ENCODE data around the gene VAPA.

VAPA gene

GRCh38 chr18:9871244-9871746 is 42.5 kb upstream of the VAPA start:
- Histone ChIP-seq H3K18ac (ENCODE audit: low read length) (no peak overlapping the region), H2BK5ac (ENCODE audit: low read length) (no peak overlapping the region), H3K14ac (ENCODE audit: low read length) (no peak overlapping the region), H3K9me3 (replicated peaks in 1 of 2; ENCODE audit: control insufficient read depth in 2 of 2, insufficient read depth in 1 of 2, low read depth in 1 of 2, low read length in 2 of 2) (peaks cover 0 to 4% of the 10 kb centered on the region in 2 donors), H2AFZ (ENCODE audit: low read length) (peak overlapping the region; percentile 71), H4K8ac (ENCODE audit: low read depth, low read length) (no peak overlapping the region), H2BK15ac (ENCODE audit: low read length) (no peak overlapping the region), H3K36me3 (replicated peaks in 1 of 2; ENCODE audit: control insufficient read depth in 2 of 2, insufficient read depth in 2 of 2, low read length in 2 of 2) (no peaks in the 10 kb centered on the region), H2BK12ac (ENCODE audit: low read length) (no peak overlapping the region), H3K23ac (ENCODE audit: low read depth, low read length, poor library complexity) (no peak overlapping the region), H2AK5ac (ENCODE audit: low read depth, low read length) (no peak overlapping the region), H3K79me1 (ENCODE audit: low read depth, low read length) (no peaks in the 10 kb centered on the region), H2BK120ac (ENCODE audit: low read depth, low read length) (no peak overlapping the region), H4K91ac (ENCODE audit: low read depth, low read length, poor library complexity) (no peak overlapping the region), H3K4ac (ENCODE audit: low read length) (no peak overlapping the region), H3K27me3 (ENCODE audit: control insufficient read depth in 3 of 3, insufficient read depth in 3 of 3, low read depth in 1 of 3, low read length in 3 of 3) (no peaks in the 10 kb centered on the region), H3K4me2 (ENCODE audit: insufficient read depth, low read length, poor library complexity, severe bottlenecking) (no peak overlapping the region), H3K4me1 (ENCODE audit: control insufficient read depth in 2 of 2, insufficient read depth in 1 of 2, low read depth in 1 of 2, low read length in 2 of 2) (peaks cover 6 to 16% of the 10 kb centered on the region in 2 donors), H3K9ac (ENCODE audit: low read depth, low read length, poor library complexity) (no peak overlapping the region), H3K4me3 (ENCODE audit: low read length in 2 of 2) (no peak overlapping the region), H3K27ac (replicated peaks; ENCODE audit: low read length) (no peak overlapping the region)
- DNase-seq (ENCODE audit: low spot score) = no peak
- WGBS, 2 donors (ENCODE audit: extremely low coverage in 2 of 2, insufficient read length in 2 of 2, insufficient replicate concordance in 1 of 2) = no CpG with 5 or more reads among the region's 6 CpGs

GRCh38 chr18:9872823-9873222 is 41.0 kb upstream of the VAPA start:
- no peak overlapping the region for H2AK5ac ChIP-seq (ENCODE audit: low read depth, low read length)
- no peak overlapping the region for H3K14ac ChIP-seq (ENCODE audit: low read length)
- no peaks in the 10 kb centered on the region for H3K27me3 ChIP-seq (ENCODE audit: control insufficient read depth in 3 of 3, insufficient read depth in 3 of 3, low read depth in 1 of 3, low read length in 3 of 3)
- no peak overlapping the region for H4K91ac ChIP-seq (ENCODE audit: low read depth, low read length, poor library complexity)
- H3K18ac ChIP-seq (ENCODE audit: low read length) = no peak overlapping the region
- H3K4me3 ChIP-seq (ENCODE audit: low read length in 2 of 2) = no peak overlapping the region
- H3K4me2 ChIP-seq (ENCODE audit: insufficient read depth, low read length, poor library complexity, severe bottlenecking) = no peak overlapping the region
- DNase-seq (ENCODE audit: low spot score) = no peak
- H2AFZ ChIP-seq (ENCODE audit: low read length) = no peak overlapping the region
- peaks cover 6 to 16% of the 10 kb centered on the region in 2 donors for H3K4me1 ChIP-seq (ENCODE audit: control insufficient read depth in 2 of 2, insufficient read depth in 1 of 2, low read depth in 1 of 2, low read length in 2 of 2)
- H2BK5ac ChIP-seq (ENCODE audit: low read length) = no peak overlapping the region
- no peaks in the 10 kb centered on the region for H3K9me3 ChIP-seq (replicated peaks in 1 of 2; ENCODE audit: control insufficient read depth in 2 of 2, insufficient read depth in 1 of 2, low read depth in 1 of 2, low read length in 2 of 2)
- no peak overlapping the region for H3K27ac ChIP-seq (replicated peaks; ENCODE audit: low read length)
- no peak overlapping the region for H2BK12ac ChIP-seq (ENCODE audit: low read length)
- no peak overlapping the region for H3K9ac ChIP-seq (ENCODE audit: low read depth, low read length, poor library complexity)
- H2BK15ac ChIP-seq (ENCODE audit: low read length) = no peak overlapping the region
- no peaks in the 10 kb centered on the region for H3K79me1 ChIP-seq (ENCODE audit: low read depth, low read length)
- H3K4ac ChIP-seq (ENCODE audit: low read length) = no peak overlapping the region
- H4K8ac ChIP-seq (ENCODE audit: low read depth, low read length) = no peak overlapping the region
- H3K23ac ChIP-seq (ENCODE audit: low read depth, low read length, poor library complexity) = no peak overlapping the region
- H2BK120ac ChIP-seq (ENCODE audit: low read depth, low read length) = no peak overlapping the region
- H3K36me3 ChIP-seq (replicated peaks in 1 of 2; ENCODE audit: control insufficient read depth in 2 of 2, insufficient read depth in 2 of 2, low read length in 2 of 2) = no peaks in the 10 kb centered on the region

DNA sequence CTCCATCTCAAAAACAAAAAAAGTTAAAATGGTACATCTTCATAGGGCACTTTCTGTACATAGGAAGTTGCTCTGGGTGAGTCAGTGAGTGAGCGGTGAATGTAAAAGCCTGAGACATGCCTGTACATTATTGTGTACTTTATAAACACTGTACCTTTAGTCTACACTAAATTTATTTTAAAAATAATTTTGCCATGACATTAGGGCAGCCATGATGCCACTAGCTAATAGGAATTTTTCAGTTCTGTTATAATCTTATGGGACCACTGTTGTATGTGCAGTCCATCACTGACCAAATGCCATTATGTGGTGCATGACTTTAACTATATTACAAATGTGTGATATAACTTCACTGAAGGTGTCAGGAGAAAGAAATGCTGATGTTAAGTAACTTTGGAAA is 39.1 kb upstream of the VAPA start:
- no peaks in the 10 kb centered on the region for H3K36me3 ChIP-seq (replicated peaks in 1 of 2; ENCODE audit: control insufficient read depth in 2 of 2, insufficient read depth in 2 of 2, low read length in 2 of 2)
- no peak overlapping the region for H3K14ac ChIP-seq (ENCODE audit: low read length)
- no peak overlapping the region for H3K4ac ChIP-seq (ENCODE audit: low read length)
- H2AK5ac ChIP-seq (ENCODE audit: low read depth, low read length) = no peak overlapping the region
- no peak overlapping the region for H2AFZ ChIP-seq (ENCODE audit: low read length)
- no peak overlapping the region for H2BK5ac ChIP-seq (ENCODE audit: low read length)
- DNase-seq (ENCODE audit: low spot score) = no peak
- no peak overlapping the region for H2BK12ac ChIP-seq (ENCODE audit: low read length)
- H3K9ac ChIP-seq (ENCODE audit: low read depth, low read length, poor library complexity) = no peak overlapping the region
- H3K27me3 ChIP-seq (ENCODE audit: control insufficient read depth in 3 of 3, insufficient read depth in 3 of 3, low read depth in 1 of 3, low read length in 3 of 3) = no peaks in the 10 kb centered on the region
- H3K79me1 ChIP-seq (ENCODE audit: low read depth, low read length) = no peaks in the 10 kb centered on the region
- no peak overlapping the region for H3K27ac ChIP-seq (replicated peaks; ENCODE audit: low read length)
- no peak overlapping the region for H2BK15ac ChIP-seq (ENCODE audit: low read length)
- H3K4me3 ChIP-seq (ENCODE audit: low read length in 2 of 2) = no peak overlapping the region
- no peak overlapping the region for H3K23ac ChIP-seq (ENCODE audit: low read depth, low read length, poor library complexity)
- H3K4me2 ChIP-seq (ENCODE audit: insufficient read depth, low read length, poor library complexity, severe bottlenecking) = no peak overlapping the region
- H3K9me3 ChIP-seq (replicated peaks in 1 of 2; ENCODE audit: control insufficient read depth in 2 of 2, insufficient read depth in 1 of 2, low read depth in 1 of 2, low read length in 2 of 2) = no peaks in the 10 kb centered on the region
- WGBS, 2 donors (ENCODE audit: extremely low coverage in 2 of 2, insufficient read length in 2 of 2, insufficient replicate concordance in 1 of 2) = no CpG with 5 or more reads among the region's 1 CpG
- H3K18ac ChIP-seq (ENCODE audit: low read length) = no peak overlapping the region
- H2BK120ac ChIP-seq (ENCODE audit: low read depth, low read length) = no peak overlapping the region
- H4K8ac ChIP-seq (ENCODE audit: low read depth, low read length) = no peak overlapping the region
- no peak overlapping the region for H4K91ac ChIP-seq (ENCODE audit: low read depth, low read length, poor library complexity)
- peaks cover 5 to 12% of the 10 kb centered on the region in 2 donors for H3K4me1 ChIP-seq (ENCODE audit: control insufficient read depth in 2 of 2, insufficient read depth in 1 of 2, low read depth in 1 of 2, low read length in 2 of 2)

DNA sequence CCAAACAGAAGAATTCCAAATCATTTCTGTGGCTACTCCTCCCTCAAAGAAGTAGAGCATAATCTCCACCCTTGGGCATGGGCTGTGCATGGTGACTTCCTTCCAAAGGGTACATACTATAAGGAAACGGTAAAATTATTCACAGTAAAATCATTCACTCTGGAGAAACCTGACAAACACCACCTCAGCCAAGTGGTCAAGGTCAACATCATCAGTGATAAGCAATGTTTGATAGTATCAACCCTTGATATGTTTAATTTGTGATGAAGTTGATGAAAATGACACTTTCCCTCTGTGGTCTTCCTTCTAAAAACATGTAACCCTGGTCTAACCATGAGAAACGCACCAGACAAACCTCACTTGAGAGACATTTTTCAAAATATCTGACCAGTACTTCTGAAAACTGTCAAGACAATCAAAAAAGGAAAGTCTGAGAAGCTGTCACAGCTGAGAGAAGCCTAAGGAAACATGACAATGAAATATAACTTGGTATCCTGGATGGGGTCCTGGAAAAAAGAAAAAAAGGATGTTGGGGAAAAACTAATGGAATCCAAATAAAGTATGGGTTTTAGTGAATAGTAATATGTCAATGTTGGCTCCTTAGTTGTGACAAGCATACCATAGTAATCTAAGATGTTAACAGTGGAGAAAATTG is 37.5 kb upstream of the VAPA start:
- Histone ChIP-seq H2AK5ac (ENCODE audit: low read depth, low read length) (no peak overlapping the region), H3K18ac (ENCODE audit: low read length) (no peak overlapping the region), H2BK12ac (ENCODE audit: low read length) (no peak overlapping the region), H4K8ac (ENCODE audit: low read depth, low read length) (no peak overlapping the region), H3K4me1 (ENCODE audit: control insufficient read depth in 2 of 2, insufficient read depth in 1 of 2, low read depth in 1 of 2, low read length in 2 of 2) (no peaks in the 10 kb centered on the region), H3K4ac (ENCODE audit: low read length) (no peak overlapping the region), H3K79me1 (ENCODE audit: low read depth, low read length) (no peaks in the 10 kb centered on the region), H2BK15ac (ENCODE audit: low read length) (no peak overlapping the region), H2BK120ac (ENCODE audit: low read depth, low read length) (no peak overlapping the region), H3K27ac (replicated peaks; ENCODE audit: low read length) (no peak overlapping the region), H2BK5ac (ENCODE audit: low read length) (no peak overlapping the region), H3K4me2 (ENCODE audit: insufficient read depth, low read length, poor library complexity, severe bottlenecking) (no peak overlapping the region), H3K9ac (ENCODE audit: low read depth, low read length, poor library complexity) (no peak overlapping the region), H2AFZ (ENCODE audit: low read length) (peak overlapping the region; percentile 70), H3K36me3 (replicated peaks in 1 of 2; ENCODE audit: control insufficient read depth in 2 of 2, insufficient read depth in 2 of 2, low read length in 2 of 2) (no peaks in the 10 kb centered on the region), H3K14ac (ENCODE audit: low read length) (no peak overlapping the region), H3K23ac (ENCODE audit: low read depth, low read length, poor library complexity) (no peak overlapping the region), H3K27me3 (ENCODE audit: control insufficient read depth in 3 of 3, insufficient read depth in 3 of 3, low read depth in 1 of 3, low read length in 3 of 3) (no peaks in the 10 kb centered on the region), H3K9me3 (replicated peaks in 1 of 2; ENCODE audit: control insufficient read depth in 2 of 2, insufficient read depth in 1 of 2, low read depth in 1 of 2, low read length in 2 of 2) (no peaks in the 10 kb centered on the region), H3K4me3 (ENCODE audit: low read length in 2 of 2) (no peak overlapping the region), H4K91ac (ENCODE audit: low read depth, low read length, poor library complexity) (no peak overlapping the region)
- WGBS, 2 donors (ENCODE audit: extremely low coverage in 2 of 2, insufficient read length in 2 of 2, insufficient replicate concordance in 1 of 2) = no CpG with 5 or more reads among the region's 2 CpGs
- no peak for DNase-seq (ENCODE audit: low spot score)
